ENCODE results near the gene SNX14. TPM values are rescaled to one million over a fixed set of nuclear protein-coding genes. Genes with fewer than 3 reads are reported as not detected.

Gene SNX14
- total and polyA plus RNA-seq, 2 of the 13 experiments (the other 11 are each of a cell fraction or from before 2014, with no cell fraction given), result 83.5 to 112 TPM

DNA sequence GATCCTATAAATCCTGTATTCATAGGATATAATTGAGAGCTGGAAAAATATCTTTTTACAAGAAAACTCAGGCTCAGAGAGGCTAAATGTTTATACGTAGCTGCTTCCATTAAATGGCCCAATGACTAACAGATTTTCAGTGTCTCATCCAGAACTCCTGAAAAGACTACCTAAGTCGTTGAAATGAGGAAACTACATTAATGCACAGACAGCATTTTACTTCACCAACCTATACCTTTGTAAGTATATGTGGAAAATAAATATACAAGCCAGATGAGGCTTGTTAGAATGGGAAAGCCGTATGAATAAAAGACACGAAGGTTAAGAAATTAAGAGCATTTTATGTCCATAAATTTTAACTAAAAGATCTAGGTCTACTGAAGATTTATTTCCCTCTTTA, 8.4 kb upstream of the SNX14 start:
- BruUV-seq (replicated peaks), result no TSS peak
- DNase-seq (ENCODE audit: low spot score), result no peak
- H3K79me2 ChIP-seq (ENCODE audit: insufficient read depth, low read length), result no peaks in the 10 kb centered on the region
- no peaks in the 10 kb centered on the region for H3K4me1 ChIP-seq (ENCODE audit: insufficient read depth, low read length)
- no peak overlapping the region for H3K4me3 ChIP-seq (replicated peaks in 1 of 3; ENCODE audit: insufficient read depth in 1 of 3, low read depth in 2 of 3, low read length in 3 of 3)
- ChIA-PET POLR2A (interaction anchor here (0.7 kb wide), 1 partner anchor 41 kb away, joined by 3 read pairs; no protein-coding TSS in a partner anchor), CTCF (ENCODE audit: low intra/inter-chr PET ratio, low total read pairs) (no interaction called here)
- in situ Hi-C loops (cut with HindIII; ENCODE audit: extremely low pct_ligation_motif_present, low pct_unique_long_range_greater_than_20kb), result no loop called here
- no peak overlapping the region for H3K4me2 ChIP-seq (ENCODE audit: low read depth, low read length)
- TF ChIP-seq, protein P1, sequence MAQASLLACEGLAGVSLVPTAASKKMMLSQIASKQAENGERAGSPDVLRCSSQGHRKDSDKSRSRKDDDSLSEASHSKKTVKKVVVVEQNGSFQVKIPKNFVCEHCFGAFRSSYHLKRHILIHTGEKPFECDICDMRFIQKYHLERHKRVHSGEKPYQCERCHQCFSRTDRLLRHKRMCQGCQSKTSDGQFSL (CRISPR knock-in tag; IDR thresholded peaks at IDR 0.05), result no peak
- TF ChIP-seq ERF (CRISPR knock-in tag; IDR thresholded peaks at IDR 0.05) (no peak), ZNF33B (CRISPR knock-in tag; IDR thresholded peaks at IDR 0.05) (no peak), MAFF (IDR thresholded peaks at IDR 0.05; ENCODE audit: low read depth, low read length) (peak; percentile 49), MAFK (conservative IDR thresholded peaks at IDR 0.05 in 1 of 2, IDR thresholded peaks at IDR 0.05 in 1 of 2; ENCODE audit: low read length in 2 of 2) (peak in 1 of 2 experiments; percentile 51; a peak in 2 of 4 replicates), MAF1 (CRISPR knock-in tag; IDR thresholded peaks at IDR 0.05; ENCODE audit: borderline replicate concordance) (no peak), PAF1 (CRISPR knock-in tag; IDR thresholded peaks at IDR 0.05) (no peak), HOXA3 (CRISPR knock-in tag; IDR thresholded peaks at IDR 0.05) (no peak)
- no peaks in the 10 kb centered on the region for H3K27me3 ChIP-seq (ENCODE audit: control insufficient read depth in 1 of 2, insufficient read depth in 2 of 2, low read length in 2 of 2)
- no peak for FAIRE-seq
- H3K9ac ChIP-seq (ENCODE audit: insufficient read depth, low read depth, low read length), result no peak overlapping the region
- H3K36me3 ChIP-seq (replicated peaks in 1 of 2; ENCODE audit: control insufficient read depth in 1 of 2, insufficient read depth in 2 of 2, low read length in 2 of 2), result no peaks in the 10 kb centered on the region
- no peak for ATAC-seq
- WGBS (ENCODE audit: low lambda C conversion rate), result 95% methylated on average over 4 of the region's 4 CpGs
- no peaks in the 10 kb centered on the region for H3K9me3 ChIP-seq (ENCODE audit: low read length)
- no peaks in the 10 kb centered on the region for H4K20me1 ChIP-seq (ENCODE audit: insufficient read depth, low read length)
- no peak overlapping the region for H2AFZ ChIP-seq (ENCODE audit: low read length)
- H3K27ac ChIP-seq (ENCODE audit: extremely low read length, insufficient read depth, low read length), result no peak overlapping the region
- intact Hi-C loops (cut with micrococcal nuclease; ENCODE audit: unreplicated experiment), result no loop called here

DNA sequence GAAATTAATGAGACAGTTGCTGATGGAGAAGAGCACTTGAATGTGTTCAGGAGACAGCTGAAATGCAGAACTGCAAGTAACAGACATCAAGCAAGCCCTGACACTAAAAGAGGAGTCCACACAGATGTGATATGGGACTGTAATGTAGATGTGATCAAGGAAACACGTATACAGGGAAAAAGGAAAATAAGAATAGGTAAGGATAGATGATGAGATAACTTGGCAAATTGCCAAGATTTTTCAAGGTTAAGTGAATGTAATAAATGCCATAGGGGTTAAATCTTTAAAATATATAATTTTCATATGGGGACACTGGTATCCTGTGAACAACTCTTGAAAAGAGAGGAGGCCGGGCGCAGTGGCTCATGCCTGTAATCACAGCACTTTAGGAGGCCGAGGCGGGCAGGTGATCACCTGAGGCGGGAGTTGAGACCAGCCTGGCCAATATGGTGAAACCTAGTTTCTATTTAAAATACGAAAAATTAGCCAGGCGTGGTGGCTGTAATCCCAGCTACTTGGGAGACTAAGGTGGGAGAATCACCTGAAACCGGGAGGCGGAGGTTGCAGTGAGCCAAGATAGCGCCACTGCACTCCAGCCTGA, 7.2 kb upstream of the SNX14 start:
- intact Hi-C loops (cut with micrococcal nuclease; ENCODE audit: unreplicated experiment), result no loop called here
- 95% methylated on average over 11 of the region's 11 CpGs for WGBS (ENCODE audit: low lambda C conversion rate)
- no TSS peak for BruUV-seq (replicated peaks)
- ChIA-PET CTCF (ENCODE audit: low intra/inter-chr PET ratio, low total read pairs) (no interaction called here), POLR2A (interaction anchor here (0.9 kb wide), 1 partner anchor 77 kb away, joined by 3 read pairs; no protein-coding TSS in a partner anchor)
- no peak overlapping the region for H2AFZ ChIP-seq (ENCODE audit: low read length)
- no peaks in the 10 kb centered on the region for H3K79me2 ChIP-seq (ENCODE audit: insufficient read depth, low read length)
- no peak overlapping the region for H3K4me2 ChIP-seq (ENCODE audit: low read depth, low read length)
- DNase-seq (ENCODE audit: low spot score) (no peak), FAIRE-seq (no peak), ATAC-seq (peak; percentile 14)
- H3K9me3 ChIP-seq (ENCODE audit: low read length), result no peaks in the 10 kb centered on the region
- no peak overlapping the region for H3K4me3 ChIP-seq (replicated peaks in 1 of 3; ENCODE audit: insufficient read depth in 1 of 3, low read depth in 2 of 3, low read length in 3 of 3)
- in situ Hi-C loops (cut with HindIII; ENCODE audit: extremely low pct_ligation_motif_present, low pct_unique_long_range_greater_than_20kb), result no loop called here
- no peaks in the 10 kb centered on the region for H3K36me3 ChIP-seq (replicated peaks in 1 of 2; ENCODE audit: control insufficient read depth in 1 of 2, insufficient read depth in 2 of 2, low read length in 2 of 2)
- no peak overlapping the region for H3K27ac ChIP-seq (ENCODE audit: extremely low read length, insufficient read depth, low read length)
- no peaks in the 10 kb centered on the region for H3K27me3 ChIP-seq (ENCODE audit: control insufficient read depth in 1 of 2, insufficient read depth in 2 of 2, low read length in 2 of 2)
- H4K20me1 ChIP-seq (ENCODE audit: insufficient read depth, low read length), result no peaks in the 10 kb centered on the region
- no peak overlapping the region for H3K9ac ChIP-seq (ENCODE audit: insufficient read depth, low read depth, low read length)
- no peaks in the 10 kb centered on the region for H3K4me1 ChIP-seq (ENCODE audit: insufficient read depth, low read length)
- no peak for TF ChIP-seq ZNF773 (CRISPR knock-in tag; IDR thresholded peaks at IDR 0.05; ENCODE audit: borderline replicate concordance)
- TF ChIP-seq, protein P2, sequence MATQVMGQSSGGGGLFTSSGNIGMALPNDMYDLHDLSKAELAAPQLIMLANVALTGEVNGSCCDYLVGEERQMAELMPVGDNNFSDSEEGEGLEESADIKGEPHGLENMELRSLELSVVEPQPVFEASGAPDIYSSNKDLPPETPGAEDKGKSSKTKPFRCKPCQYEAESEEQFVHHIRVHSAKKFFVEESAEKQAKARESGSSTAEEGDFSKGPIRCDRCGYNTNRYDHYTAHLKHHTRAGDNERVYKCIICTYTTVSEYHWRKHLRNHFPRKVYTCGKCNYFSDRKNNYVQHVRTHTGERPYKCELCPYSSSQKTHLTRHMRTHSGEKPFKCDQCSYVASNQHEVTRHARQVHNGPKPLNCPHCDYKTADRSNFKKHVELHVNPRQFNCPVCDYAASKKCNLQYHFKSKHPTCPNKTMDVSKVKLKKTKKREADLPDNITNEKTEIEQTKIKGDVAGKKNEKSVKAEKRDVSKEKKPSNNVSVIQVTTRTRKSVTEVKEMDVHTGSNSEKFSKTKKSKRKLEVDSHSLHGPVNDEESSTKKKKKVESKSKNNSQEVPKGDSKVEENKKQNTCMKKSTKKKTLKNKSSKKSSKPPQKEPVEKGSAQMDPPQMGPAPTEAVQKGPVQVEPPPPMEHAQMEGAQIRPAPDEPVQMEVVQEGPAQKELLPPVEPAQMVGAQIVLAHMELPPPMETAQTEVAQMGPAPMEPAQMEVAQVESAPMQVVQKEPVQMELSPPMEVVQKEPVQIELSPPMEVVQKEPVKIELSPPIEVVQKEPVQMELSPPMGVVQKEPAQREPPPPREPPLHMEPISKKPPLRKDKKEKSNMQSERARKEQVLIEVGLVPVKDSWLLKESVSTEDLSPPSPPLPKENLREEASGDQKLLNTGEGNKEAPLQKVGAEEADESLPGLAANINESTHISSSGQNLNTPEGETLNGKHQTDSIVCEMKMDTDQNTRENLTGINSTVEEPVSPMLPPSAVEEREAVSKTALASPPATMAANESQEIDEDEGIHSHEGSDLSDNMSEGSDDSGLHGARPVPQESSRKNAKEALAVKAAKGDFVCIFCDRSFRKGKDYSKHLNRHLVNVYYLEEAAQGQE (IDR thresholded peaks at IDR 0.05; ENCODE audit: borderline replicate concordance in 1 of 2, low read depth in 1 of 2, low read length in 2 of 2), result no peak
- peak; percentile 100 for TF ChIP-seq LCORL (IDR thresholded peaks at IDR 0.05)
- no peak for TF ChIP-seq LCORL (CRISPR knock-in tag; IDR thresholded peaks at IDR 0.05)
- TF ChIP-seq SMC3 (IDR thresholded peaks at IDR 0.05; ENCODE audit: low read length), result no peak
- 0 out of 2 replicates have a peak, but pooled peaks have one; percentile 58 for TF ChIP-seq GTF2F1 (IDR thresholded peaks at IDR 0.05; ENCODE audit: low read length)
- TF ChIP-seq, protein P3, sequence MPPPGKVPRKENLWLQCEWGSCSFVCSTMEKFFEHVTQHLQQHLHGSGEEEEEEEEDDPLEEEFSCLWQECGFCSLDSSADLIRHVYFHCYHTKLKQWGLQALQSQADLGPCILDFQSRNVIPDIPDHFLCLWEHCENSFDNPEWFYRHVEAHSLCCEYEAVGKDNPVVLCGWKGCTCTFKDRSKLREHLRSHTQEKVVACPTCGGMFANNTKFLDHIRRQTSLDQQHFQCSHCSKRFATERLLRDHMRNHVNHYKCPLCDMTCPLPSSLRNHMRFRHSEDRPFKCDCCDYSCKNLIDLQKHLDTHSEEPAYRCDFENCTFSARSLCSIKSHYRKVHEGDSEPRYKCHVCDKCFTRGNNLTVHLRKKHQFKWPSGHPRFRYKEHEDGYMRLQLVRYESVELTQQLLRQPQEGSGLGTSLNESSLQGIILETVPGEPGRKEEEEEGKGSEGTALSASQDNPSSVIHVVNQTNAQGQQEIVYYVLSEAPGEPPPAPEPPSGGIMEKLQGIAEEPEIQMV (CRISPR knock-in tag; IDR thresholded peaks at IDR 0.05; ENCODE audit: low read depth), result no peak

Data from HepG2 (cell line).